Stimulated activated CD4-positive, alpha-beta T cell treated with anti-CD3 and anti-CD28 coated beads, Interleukin-1b, Interleukin-23, amount 100 ng/mL, for 24 hours (primary cell): Measurements from ENCODE around the gene MED23.

Experiments
- DNase-seq, 4 experiments: peaks; one replicate each; pipeline ENCODE4 v3.0.0-alpha.2; 2020; ENCODE audit warnings: low read depth in 4 of 4, low spot score in 1 of 4

Gene MED23

DNA sequence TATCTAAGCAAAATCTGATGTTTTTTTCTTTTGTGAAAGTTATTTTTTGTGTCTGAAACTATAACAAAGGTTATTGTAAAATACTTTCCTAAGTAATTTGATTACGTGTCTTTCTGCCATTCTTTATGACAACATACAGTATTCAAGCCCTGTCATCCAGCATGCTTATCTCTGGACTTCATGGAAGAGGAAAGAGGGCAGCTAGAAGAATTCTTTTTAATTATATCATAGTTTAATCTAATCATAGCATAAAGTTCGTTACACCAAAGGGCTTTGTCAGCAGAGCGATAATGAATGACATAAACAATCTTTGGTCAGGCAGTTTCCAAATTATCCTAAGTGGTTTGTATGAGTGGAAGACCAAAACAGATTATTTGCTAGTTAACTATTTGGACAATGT lies 12.5 kb upstream of the MED23 start:
- DNase-seq = no peak

DNA sequence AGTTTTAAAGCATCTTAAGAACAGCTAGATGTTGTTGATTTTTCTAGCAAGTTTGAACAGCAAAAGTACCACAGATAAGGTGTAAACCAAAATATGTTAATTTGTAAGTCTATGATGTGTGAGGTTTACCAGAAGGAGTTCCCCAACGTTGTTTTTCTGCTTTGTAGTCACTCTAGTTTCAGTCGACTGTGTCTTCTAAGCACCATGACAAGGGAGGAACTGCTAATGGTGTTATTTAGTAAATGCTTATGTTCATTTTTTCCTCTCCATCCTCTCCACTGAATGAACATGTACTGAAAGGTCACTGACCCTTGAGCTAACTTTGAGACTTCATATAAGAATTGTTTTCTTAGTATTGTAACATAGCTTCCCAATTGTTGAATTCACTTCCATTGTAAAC lies 12.1 kb upstream of the MED23 start:
- no peak for DNase-seq

DNA sequence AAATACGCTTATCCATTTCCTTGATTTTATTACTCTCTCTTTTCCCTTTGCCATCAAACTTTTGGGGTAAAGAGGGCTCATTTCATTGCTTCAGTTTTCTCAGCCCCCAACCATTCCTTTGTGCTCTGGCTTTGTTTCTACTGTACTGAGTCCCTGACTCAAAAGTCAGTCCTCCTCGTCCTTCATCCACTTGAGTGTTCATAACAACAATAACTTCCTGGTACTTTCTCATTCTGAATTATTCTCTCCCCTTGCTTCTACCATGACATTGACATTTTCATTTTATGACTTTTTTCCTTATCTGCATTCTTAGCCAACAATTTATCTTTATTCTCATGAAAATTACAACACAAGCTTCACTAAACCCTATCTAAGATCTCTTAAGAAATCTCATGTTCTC lies 10.0 kb upstream of the MED23 start:
- no peak for DNase-seq

DNA sequence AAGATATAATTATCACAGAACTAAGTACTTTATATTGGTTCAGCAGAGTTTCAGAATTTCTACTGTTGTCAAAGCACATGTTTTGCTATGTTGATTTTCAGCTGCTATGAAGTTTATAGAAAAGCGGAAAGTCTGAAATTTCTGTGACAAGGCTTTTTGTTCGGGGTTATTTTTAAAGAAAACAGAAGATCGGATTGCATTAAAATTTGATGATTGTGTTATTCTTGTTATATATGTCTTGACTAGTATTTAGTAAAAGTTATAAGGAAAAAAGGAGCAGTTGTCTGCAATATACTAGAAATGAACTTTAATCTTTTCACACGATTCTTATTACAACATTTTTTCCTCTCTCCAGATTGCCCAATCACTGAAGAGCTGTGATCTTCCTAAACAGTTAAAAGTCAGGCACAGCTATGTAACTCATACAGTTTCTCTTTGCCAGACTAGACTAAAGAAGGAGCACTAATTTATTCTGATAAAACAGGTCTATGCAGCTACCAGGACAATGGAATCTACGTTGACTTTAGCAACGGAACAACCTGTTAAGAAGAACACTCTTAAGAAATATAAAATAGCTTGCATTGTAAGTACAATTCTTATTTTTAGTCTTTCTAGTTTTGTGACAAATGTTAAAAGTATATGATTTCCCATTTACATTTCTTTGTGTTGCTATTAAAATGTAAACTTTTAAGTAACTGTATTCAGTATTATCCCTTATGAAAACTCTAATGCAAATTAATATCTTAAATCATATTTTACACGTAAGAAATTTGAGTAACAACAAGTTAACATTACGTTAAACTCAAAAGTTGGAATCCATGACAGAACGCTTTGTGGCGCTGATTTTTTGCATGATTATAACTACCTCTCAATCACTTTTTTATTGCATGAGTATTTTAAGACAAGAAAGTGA lies 9.1 kb upstream of the MED23 start, which contains the start of gene ENPP3:
ENPP3 (plus strand) TSS at position 423 of the 913 bp plus-strand sequence; CDS start at position 506, 83 bp downstream.
- no peak for DNase-seq

DNA sequence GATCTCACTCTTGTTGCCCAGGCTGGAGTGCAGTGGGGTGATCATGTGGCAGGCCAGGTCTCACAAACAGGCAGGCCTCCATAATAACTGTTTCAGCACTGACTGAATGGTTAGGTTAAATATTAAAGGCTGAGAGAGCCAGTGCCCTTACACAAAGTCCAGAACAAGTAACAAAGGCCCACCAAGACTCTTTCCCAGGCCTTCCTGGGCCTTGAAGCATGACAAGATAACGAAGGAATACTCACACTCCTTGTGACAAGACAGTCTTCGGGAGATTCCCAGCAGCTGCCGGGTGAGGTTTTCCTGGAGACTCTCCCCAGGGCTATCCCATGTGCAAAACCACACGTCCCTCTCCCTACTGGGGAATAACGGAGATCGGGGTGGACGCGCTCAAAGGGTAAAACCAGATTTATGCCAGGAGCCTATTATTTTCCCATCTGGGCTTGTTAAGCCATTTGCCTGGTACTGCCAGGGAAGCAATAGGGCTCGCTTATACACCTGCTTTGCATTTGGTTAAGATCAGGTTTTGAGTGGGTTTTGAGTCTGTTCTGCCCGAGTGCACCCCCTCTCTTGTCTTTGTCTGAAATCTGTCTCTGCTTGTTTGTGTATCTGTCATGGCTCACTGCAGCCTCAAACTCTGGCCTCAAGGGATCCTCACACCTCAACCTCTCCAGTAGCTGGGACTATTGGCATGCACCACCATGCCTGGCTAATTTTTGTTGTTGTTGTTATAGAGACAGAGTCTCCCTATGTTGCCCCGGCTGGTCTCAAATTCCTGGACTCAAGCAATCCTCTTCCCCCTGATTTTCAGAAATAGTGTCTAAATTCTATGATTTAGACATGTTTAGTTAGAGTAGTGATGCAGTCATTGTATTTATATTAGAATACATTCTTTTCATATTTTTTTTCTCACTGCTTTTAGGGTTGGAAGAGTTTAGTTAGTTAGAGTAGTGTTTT lies 7.6 kb upstream of the MED23 start:
- no peak for DNase-seq

DNA sequence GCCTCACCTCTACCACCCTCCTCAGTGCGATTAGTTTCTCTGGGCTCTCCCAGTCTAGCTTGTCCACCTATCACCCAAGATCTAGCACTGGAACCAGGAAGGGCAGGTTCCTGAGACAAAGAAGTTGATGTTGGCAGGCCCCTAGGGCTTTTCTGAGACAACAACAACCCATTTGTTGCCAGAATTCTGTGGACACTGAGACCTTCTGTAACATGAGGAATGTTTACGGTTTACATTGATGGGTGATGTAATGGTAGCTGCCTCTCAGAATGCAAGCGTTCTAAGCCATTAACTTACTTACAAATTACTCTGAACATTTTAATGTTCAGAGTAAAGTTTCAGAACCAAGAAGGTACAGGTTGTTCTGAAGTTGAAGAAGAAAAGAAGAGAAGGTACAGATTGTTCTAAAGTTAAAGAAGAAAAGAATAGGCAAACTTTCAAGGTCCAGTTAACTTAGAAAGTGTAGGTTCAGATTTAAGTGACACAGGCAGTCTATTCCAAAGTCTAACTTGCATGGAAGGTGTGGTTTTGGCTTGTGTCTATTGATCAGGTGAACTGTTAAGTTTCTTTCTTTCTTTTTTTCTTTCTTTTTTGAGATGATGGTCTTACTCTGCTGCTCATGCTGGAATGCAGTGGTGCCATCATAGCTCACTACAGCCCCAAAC lies 3.7 kb upstream of the MED23 start:
- no peak for DNase-seq

DNA sequence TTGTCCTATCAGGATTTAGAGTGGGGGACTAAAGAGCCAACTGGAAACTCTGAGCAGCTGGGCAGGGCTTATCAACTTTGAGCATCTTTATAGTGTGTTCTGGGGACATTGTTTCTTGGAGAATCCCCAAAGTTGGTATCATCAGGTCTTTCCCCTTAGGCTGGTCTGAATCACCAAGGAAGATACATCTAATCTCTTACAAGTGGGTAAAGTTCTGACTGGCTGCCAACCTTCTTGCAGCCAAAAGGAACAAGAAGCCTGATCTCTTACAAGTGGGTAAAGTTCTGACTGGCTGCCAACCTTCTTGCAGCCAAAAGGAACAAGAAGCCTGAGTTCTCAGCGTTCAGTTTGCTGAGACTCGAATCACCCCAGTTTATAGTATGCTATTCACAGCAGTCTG lies 1.6 kb upstream of the MED23 start:
- DNase-seq = no peak

DNA sequence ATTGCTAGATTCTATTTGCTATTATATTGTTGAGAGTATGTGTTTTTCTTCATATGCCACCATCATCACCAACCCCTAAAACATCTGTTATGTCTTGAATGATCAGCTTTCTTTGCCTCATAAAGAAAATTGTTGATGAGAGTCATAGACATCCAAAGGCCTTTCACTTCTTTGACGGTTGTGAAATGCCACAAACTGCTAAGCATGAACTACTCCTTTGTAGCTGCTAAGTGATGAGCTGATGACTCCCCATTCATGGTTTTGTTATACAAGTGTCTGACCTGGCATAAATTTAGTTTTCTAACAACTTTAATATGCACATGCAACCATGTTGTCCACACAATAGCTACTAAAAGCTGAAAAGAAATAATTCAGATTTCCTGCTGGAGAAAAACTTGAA lies 684 bp upstream of the MED23 start:
- DNase-seq = no peak

DNA sequence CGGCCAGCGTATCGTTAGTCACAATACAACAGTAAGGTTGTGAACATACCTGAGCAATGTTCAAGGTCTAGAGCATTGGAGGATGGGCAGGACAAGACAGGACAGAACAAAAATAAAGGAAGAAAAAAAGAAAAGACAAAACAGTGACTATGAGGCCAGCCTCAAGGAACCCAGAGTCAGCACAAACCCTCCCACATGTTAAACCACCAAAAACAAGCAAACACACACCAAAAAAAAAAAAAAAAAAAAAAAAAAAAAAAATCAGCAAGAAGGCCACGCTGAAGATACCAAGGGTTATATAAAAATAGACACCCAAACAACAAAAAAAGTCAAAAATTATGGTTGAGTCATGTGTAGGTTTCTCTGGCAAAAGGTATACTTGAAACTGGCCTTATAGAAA lies 12.8 kb downstream of the MED23 start:
- no peak for DNase-seq

DNA sequence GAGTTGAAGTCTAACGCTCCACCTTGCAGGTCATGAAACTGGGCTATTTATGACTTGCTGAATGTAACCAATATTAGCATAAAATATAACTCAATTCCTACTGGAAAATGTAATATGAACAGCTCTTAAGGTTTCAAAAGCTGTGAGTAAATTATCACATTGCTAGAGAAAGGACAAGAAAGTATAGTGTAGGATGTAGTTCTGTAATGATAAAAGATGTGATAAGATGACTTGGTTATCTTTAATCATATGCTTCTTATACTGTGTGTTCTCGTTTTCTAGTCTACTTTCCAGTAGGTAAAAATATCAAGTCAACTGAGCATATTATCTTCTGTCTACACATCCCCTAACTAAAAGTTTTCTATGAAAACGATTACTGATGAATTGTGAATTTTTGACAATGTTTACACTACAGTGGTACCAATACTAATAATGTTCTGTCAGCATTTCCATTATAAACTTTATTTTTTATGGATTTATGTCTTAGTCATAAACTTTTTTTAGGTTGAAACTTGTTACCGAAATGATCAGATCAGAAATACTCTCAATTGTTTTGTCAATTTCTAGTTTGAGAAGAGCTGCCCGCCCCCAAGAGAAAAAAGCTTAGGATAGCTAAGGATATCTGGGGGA lies 14.6 kb downstream of the MED23 start:
- DNase-seq = no peak

DNA sequence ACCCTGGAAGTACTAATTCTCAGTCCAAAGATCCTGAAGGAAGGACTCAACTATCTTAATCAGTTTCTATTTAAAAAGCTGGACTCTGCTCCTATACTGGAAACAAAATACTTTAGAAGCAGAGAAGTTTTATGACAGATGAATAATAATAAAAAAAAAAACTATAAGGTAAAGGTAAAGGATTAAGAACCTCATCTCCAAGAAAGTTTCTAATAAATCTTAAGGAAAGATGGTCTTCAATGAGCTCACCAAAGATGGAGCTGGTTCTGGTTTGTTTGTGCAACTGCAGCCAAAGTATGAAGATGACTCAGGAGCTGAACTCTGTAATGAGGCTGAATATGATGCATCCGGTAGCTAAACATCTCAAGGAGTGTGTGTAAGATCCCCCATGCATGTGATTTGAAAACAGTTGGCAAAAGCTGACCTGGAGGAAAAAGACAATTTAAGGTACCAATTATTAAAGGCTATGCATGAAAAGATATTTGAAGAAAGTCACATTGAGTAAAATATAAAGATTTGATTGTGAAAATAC lies 25.2 kb downstream of the MED23 start:
- DNase-seq = no peak

DNA sequence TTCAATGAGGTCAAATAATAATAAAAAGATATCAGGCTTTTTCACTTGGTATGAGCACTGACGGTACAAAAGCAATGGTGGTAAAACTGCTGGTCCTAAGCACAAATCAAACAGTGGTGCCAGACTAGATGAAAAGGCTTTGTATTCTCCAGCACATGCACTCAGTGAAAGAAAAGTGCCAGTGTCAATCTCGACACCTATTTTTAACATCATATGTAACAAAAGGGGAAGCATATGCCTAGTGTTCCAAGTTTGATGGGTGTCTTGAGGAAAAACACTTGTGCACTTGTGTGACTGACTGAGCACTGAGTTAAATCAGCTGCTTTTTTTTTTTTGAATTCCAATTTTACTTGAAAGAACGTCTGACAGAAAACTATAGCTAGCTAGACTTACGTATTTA lies 27.3 kb downstream of the MED23 start:
- no peak for DNase-seq

DNA sequence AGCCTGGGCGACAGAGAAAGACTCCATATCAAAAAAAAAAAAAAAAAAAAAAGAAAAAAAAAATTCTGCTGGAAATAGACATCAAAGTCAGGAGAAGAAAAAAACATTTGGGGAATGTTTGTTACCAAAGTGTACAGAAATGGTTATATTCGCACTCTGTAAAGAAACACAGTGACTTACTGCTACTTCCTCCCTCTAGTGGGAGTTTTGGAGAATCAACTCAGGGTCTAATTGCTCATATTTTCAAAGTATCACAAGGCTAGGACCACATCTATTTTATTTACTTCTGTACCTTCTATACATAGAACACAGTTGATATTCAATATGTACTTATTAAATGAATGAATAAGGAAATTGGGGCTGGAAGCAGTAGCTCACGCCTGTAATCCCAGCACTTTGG lies 30.6 kb downstream of the MED23 start:
- DNase-seq = no peak

DNA sequence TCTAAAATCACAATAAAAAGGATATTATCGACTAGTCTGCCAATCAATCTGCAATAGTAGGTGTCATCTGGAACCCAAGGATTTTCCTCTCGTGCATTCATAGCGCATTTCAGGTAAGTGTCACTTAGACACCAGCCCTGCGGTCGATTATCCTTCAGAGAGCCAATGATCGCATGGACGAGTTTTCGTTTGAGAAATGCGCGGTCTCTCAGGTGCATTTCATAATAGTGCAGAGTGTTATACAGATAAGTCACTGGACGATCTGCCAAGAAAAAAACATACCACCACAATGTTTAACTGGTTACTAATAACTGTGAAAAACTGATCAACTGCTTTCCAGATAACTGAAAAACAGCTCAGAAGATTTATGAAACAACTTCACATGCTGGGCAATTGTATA lies 34.0 kb downstream of the MED23 start:
- DNase-seq = no peak

DNA sequence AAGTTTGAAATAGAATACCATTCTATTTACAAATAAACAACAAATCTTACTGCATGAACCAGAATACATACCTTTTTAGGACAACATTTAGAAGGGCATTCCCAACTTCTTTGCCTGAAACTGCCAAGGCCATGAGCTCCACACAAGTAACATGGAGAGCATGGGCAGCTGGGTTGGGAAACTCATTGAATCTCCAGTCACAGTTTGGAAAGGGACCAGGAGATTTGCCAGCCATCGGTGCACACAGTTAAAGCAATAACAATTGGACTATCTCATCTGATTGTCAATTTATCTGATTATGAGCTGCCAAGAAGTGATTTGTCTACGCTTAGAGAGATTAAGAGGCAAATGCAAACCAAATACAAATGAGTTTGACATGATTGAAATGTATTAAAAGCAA lies 35.1 kb downstream of the MED23 start:
- DNase-seq = no peak

DNA sequence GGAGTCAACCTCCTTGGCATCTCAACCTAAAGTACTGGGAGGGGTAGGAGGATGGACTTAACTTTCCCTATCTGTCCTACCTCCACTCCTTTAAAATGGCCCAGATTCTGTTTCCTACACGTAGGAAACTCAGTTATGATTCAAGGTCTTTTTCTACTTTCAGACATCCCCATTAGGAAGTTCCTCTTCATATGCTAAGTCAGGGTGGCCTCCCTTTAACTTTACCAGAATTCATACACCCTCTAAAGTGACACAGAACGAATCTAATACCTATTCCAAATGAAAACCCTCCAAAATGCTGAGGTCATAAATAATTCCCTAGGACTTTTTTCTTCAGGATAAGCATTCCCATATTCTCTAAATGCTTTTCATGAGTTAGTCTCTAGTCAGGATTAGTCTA lies 39.4 kb downstream of the MED23 start:
- no peak for DNase-seq

DNA sequence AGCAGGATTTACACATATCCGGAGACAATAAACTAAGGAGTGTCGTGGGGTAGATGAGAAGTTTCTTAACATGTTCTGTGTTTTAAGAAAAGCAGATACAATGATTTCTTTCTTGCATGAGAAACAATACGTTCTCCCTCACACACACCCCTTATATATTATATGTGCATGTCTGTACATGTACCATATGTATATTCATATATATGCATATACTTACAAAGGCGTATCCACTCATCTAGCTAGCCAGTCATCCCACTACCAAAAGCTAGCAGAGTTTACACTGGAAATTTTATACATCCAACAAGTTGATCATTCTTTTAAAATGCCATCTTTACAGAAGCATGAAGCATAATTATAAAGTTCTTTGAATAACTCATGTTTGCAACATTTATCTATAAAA lies 40.1 kb downstream of the MED23 start:
- no peak for DNase-seq

DNA sequence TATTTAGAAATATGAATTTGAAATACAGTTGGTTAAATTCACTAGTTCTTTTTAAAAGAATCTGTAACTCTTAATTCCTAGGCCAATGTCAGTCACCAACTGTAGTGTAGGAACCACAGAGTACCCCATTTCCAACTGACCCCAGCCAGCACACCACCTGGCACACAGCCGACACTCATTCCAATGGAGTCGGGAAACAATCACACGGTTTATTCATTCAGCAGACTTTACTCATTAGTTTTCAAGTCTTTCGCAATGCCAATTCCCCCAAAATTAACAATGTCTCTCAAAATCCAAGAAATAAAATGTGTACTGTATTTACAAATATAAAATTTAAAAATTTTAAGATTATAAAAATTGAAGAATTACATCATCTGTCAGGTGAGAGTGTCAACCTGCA lies 41.5 kb downstream of the MED23 start:
- no peak for DNase-seq

DNA sequence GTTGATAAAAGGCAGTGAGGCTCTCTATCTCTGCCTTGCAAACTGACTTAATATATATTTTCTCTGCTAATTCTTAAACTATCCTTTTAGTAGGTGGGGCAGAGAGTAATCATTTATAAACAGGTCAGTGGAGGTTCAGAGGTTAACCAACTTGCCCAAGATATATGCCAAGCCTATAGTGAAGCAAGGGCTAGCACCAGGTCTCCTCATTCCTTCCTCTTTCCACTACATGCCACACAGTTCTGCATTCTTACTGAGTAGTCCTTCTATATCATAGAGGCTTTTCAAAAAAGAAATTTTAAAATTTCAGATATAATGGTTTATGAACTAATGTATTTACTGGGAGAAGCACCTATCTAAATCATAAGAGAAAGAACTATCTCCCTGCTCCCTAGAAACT lies 46.5 kb downstream of the MED23 start:
- no peak for DNase-seq

DNA sequence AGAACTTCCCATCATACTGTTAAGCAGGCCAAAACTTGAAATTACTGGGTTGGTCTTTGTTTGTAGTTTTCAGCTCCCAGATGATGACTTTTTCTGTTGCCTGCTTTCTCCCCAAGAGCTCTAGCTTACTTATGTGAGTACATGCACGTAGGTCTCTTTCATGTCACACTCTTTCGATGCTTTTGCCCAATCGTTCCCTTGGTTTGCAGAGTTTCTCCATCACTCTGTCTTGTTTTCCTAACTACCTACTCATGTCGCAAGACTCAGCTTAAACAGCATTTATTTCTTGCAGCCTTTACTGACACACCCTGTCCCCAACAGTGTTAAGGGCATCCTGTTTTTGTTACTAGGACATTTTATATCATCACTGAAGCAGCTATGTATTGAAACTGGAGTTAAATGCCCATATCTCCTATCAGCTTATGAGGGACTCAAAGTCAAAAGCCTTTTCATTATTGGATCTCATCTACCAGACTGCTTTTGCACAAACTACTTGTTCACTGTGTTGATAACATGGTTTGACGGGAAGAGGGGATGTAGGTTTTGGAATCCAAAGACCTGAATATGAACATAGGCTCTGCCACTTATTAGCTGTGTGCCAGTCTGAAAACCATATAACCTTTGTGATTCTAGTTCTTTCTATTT lies 52.1 kb downstream of the MED23 start:
- DNase-seq = no peak
